Measurements from ENCODE around the gene STRADA. TPM values are rescaled to one million over a fixed set of nuclear protein-coding genes. Genes with fewer than 3 reads are reported as not detected.

The STRADA gene
- total RNA-seq, 6 donors from 2014 or later: 18.7 to 60.8 (median 32.4) TPM

DNA sequence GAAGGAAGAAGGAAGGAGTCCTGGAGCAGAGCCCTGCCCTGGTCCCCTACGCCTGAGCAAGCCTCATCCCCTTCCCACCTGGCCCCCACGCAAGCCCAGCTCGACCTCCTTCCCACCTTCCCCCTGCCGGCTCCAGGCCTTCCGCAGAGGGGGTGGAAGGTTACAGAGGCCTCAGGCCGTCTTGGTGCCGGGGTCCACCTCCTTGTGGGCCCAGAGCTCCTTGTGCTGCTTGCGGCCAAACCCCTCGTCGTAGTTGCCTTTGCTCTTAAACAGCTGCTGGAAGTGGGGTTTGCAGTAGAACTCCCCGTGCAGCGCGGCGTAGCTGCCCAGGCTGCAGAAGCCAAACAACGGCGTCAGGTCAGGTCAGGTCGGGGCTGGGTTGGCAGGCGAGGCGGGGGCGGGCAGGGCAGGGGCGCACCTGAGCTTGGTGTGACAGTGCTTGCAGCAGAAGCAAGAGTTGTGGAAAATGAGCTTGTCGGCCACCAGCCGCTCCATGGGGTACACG is 43.2 kb downstream of the STRADA start:
- Histone ChIP-seq H3K4me1 (peaks cover 38 to 63% (median 44%) of the 10 kb centered on the region in 4 donors), H3K27ac (peak overlapping the region; percentile 88 to 92 (median 90)), H3K27me3 (no peaks in the 10 kb centered on the region), H3K4me3 (peak overlapping the region in 3 of 4 donors; percentile 72 to 86 (median 76)), H3K36me3 (peaks cover 3 to 23% (median 14%) of the 10 kb centered on the region in 4 donors), H3K9me3 (no peaks in the 10 kb centered on the region)
- ATAC-seq (ENCODE audit: low FRiP score in 2 of 2): peak in 1 of 2 donors; percentile 26
- peak in 1 of 2 donors; percentile 82 for DNase-seq
- TF ChIP-seq POLR2A (IDR thresholded peaks at IDR 0.05): no peak
- TF ChIP-seq, protein P1, sequence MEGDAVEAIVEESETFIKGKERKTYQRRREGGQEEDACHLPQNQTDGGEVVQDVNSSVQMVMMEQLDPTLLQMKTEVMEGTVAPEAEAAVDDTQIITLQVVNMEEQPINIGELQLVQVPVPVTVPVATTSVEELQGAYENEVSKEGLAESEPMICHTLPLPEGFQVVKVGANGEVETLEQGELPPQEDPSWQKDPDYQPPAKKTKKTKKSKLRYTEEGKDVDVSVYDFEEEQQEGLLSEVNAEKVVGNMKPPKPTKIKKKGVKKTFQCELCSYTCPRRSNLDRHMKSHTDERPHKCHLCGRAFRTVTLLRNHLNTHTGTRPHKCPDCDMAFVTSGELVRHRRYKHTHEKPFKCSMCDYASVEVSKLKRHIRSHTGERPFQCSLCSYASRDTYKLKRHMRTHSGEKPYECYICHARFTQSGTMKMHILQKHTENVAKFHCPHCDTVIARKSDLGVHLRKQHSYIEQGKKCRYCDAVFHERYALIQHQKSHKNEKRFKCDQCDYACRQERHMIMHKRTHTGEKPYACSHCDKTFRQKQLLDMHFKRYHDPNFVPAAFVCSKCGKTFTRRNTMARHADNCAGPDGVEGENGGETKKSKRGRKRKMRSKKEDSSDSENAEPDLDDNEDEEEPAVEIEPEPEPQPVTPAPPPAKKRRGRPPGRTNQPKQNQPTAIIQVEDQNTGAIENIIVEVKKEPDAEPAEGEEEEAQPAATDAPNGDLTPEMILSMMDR (IDR thresholded peaks at IDR 0.05): no peak
- TF ChIP-seq EP300 (IDR thresholded peaks at IDR 0.05): no peak
- TF ChIP-seq POLR2AphosphoS5 (IDR thresholded peaks at IDR 0.05): no peak
- 23 to 25% methylated on average over 4 to 23 of the region's 24 CpGs for WGBS, 2 donors

DNA sequence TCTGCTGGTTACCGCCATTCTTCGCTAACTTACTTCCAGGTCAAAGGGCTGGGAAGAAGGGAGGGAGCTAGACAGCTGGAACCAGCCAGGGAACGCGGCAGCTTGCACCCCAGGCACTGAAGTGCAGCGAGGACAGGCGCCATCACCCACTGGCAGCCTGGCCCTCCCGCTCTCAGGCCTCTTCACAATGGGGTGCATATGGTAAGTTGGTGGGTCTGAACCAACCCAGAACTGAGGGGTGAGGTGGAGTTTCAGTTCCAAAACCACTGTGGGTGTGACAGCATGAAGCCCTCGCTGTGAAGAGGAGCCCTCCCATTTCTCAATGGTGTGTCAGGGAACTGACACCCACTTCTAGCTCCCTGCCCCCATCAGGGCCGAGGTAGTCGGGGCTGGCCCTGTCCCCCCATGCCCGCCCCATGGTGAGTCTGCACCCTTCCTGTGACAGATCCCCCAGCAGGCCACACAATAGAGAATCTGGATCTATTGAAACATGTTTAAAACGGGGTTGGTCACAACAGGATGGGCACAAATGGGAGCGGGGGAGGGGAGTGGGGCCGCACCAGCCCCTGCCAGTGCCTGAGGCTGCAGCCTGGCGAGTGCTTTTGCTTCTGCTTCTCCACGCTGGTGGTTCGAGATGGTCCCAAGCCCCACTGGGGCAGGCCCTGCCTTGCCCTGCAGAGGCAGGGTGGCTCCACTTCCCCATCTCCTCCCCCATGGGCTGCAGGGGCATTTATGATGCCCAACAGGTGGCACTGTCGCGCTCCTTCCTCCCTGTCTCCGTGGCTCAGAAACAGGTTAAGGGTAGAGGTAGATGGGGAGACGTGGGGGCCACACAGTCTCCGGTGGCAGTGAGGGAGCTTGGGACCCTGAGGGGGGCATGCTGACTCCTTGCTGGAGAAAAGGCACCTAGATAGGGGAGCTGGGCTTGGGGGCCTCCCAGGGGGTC is 44.0 kb downstream of the STRADA start:
- peak; percentile 81 to 82 for DNase-seq
- WGBS, 2 donors: 56 to 71% methylated on average over 17 to 22 of the region's 22 CpGs
- H3K4me1 ChIP-seq: peaks cover 38 to 63% (median 44%) of the 10 kb centered on the region in 4 donors
- H3K9me3 ChIP-seq: no peaks in the 10 kb centered on the region
- H3K4me3 ChIP-seq: peak overlapping the region in 3 of 4 donors; percentile 72 to 86 (median 76)
- H3K27ac ChIP-seq: peak overlapping the region; percentile 88 to 92 (median 90)
- peaks cover 8 to 23% (median 20%) of the 10 kb centered on the region in 4 donors for H3K36me3 ChIP-seq
- peak; percentile 31 to 77 for ATAC-seq (ENCODE audit: low FRiP score in 2 of 2)
- TF ChIP-seq POLR2A (IDR thresholded peaks at IDR 0.05) (no peak), POLR2AphosphoS5 (IDR thresholded peaks at IDR 0.05) (peak in 1 of 2 donors; percentile 13), EP300 (IDR thresholded peaks at IDR 0.05) (no peak)
- TF ChIP-seq, protein P1 (IDR thresholded peaks at IDR 0.05): peak in 5 of 6 experiments; percentile 35 to 74 (median 71)
- H3K27me3 ChIP-seq: no peaks in the 10 kb centered on the region

DNA sequence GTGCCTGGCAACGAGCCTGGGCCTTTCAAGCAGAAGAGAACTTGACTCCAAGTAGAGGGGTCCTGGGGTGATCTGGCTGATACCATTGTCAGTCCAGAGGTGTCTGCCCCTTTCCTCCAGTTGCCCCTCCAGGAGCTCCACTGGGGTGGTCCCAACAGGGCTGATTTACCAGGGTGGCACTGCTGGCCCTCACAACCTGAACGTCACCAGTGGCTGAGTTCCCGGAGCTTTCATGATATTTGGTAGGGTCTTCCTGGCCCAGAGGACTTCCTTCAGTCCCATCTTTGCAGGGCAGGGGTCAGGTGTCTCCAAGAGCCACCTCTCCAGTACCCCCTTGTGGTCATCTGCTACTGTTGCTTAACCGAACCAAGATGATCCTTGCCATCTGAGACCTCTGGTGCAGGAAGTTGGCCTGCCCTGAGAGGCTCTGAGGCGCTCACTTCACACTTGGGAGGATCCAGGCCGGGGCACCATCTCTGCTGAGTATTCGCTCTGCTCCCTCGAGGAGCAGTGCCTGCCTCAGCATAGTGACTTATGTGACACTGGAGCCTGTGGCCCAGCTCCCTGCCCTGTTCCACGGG is 45.1 kb downstream of the STRADA start:
- WGBS, 2 donors: 49% methylated on average over 7 of the region's 9 CpGs; no CpG with 5 or more reads in 1 of the 2 donors
- Histone ChIP-seq H3K27ac (peak overlapping the region; percentile 88 to 92 (median 90)), H3K36me3 (peaks cover 9 to 34% (median 31%) of the 10 kb centered on the region in 4 donors), H3K9me3 (no peaks in the 10 kb centered on the region), H3K4me3 (no peak overlapping the region), H3K4me1 (peaks cover 35 to 51% (median 39%) of the 10 kb centered on the region in 4 donors), H3K27me3 (no peaks in the 10 kb centered on the region)
- DNase-seq: peak in 1 of 2 donors; percentile 44
- ATAC-seq (ENCODE audit: low FRiP score in 2 of 2): no peak
- TF ChIP-seq, protein P1 (IDR thresholded peaks at IDR 0.05): peak in 5 of 6 experiments; percentile 23 to 49 (median 33)
- TF ChIP-seq POLR2A (IDR thresholded peaks at IDR 0.05) (no peak), POLR2AphosphoS5 (IDR thresholded peaks at IDR 0.05) (peak in 1 of 2 donors; percentile 4), EP300 (IDR thresholded peaks at IDR 0.05) (no peak)

DNA sequence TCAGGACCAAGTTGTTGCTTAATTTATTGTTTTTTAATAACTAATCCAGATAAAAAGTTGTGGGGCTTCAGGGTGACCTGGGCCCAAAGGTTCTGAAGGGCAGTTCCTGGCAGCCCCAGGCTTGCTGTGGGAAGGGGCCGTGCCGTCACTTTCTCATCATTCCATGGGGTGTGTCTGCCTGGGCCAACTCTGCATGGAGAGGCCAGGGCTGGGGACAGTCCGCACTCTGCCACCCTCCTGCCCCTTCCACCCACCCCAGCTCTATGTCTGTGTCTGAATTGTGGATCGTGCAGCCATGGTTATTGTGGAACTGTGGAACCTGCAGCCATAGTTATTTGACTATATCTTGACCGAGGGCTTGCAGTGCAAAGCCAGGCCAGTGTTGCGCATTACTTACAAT is 45.7 kb downstream of the STRADA start:
- Histone ChIP-seq H3K4me1 (peaks cover 29 to 45% (median 33%) of the 10 kb centered on the region in 4 donors), H3K9me3 (no peaks in the 10 kb centered on the region), H3K27ac (peak overlapping the region in 1 of 4 donors; percentile 88), H3K36me3 (peaks cover 15 to 40% (median 37%) of the 10 kb centered on the region in 4 donors), H3K4me3 (no peak overlapping the region), H3K27me3 (no peaks in the 10 kb centered on the region)
- TF ChIP-seq, protein P1 (IDR thresholded peaks at IDR 0.05): no peak
- TF ChIP-seq EP300 (IDR thresholded peaks at IDR 0.05): no peak
- TF ChIP-seq POLR2A (IDR thresholded peaks at IDR 0.05): no peak
- TF ChIP-seq POLR2AphosphoS5 (IDR thresholded peaks at IDR 0.05): no peak
- ATAC-seq (ENCODE audit: low FRiP score in 2 of 2): no peak
- DNase-seq: no peak
- 84 to 86% methylated on average over 5 to 6 of the region's 6 CpGs for WGBS, 2 donors
